Astrocyte of the cerebellum (primary cell): ENCODE data around the gene MAPKAP1.

Experiments
- DNase-seq: peaks from one replicate; pipeline ENCODE4 v3.0.0-alpha.2; 2011; ENCODE audit warnings: low read depth
- H3K4me3 ChIP-seq: 2 replicates; pipeline ENCODE4 v1.5.1; 2011; ENCODE audit warnings: mild to moderate bottlenecking, low read depth, low read length, moderate library complexity
- in situ Hi-C: cut with HindIII; loops from 2 replicates; pipeline ENCODE4 v1.10.0; 2017; ENCODE audit warnings: low sequenced_read_pairs
- TF ChIP-seq, protein P1 (sequence below): IDR thresholded peaks from 2 replicates; pipeline ENCODE4 v1.5.1; 2012; ENCODE audit warnings: low read length, low read depth, moderate library complexity, mild to moderate bottlenecking; ENCODE audit errors: missing control alignments

The MAPKAP1 gene

DNA sequence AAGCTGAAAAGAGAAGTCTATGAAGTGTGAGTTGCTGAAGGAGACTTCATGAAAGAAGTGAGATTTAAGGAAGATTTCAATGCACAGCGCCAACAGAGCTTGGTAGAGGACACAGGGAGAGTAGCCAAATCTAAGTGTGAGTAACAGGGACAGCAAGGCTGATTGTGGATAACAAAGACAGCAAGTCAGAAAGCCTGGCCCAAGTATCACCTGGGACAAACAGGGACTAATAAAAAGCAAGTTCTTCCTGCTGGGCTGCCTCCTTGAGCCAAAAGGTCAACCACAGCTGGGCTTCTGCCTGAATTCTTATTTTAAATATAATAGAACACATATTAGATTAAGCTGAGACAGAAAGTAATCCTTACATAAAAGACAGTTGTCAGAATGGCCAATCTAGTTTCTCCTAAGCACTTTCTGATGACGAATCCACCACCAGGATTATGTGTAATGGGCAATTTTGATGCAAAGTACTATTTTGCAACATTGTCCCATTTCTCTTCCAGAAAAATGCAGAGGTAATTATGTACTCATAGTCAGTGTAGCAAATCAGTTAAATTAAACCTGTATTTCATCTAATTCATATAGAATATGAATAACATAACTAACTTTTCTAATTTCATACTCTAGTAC is 73.8 kb downstream of the MAPKAP1 start:
- no peak overlapping the region for H3K4me3 ChIP-seq
- TF ChIP-seq, protein P1, sequence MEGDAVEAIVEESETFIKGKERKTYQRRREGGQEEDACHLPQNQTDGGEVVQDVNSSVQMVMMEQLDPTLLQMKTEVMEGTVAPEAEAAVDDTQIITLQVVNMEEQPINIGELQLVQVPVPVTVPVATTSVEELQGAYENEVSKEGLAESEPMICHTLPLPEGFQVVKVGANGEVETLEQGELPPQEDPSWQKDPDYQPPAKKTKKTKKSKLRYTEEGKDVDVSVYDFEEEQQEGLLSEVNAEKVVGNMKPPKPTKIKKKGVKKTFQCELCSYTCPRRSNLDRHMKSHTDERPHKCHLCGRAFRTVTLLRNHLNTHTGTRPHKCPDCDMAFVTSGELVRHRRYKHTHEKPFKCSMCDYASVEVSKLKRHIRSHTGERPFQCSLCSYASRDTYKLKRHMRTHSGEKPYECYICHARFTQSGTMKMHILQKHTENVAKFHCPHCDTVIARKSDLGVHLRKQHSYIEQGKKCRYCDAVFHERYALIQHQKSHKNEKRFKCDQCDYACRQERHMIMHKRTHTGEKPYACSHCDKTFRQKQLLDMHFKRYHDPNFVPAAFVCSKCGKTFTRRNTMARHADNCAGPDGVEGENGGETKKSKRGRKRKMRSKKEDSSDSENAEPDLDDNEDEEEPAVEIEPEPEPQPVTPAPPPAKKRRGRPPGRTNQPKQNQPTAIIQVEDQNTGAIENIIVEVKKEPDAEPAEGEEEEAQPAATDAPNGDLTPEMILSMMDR = no peak
- in situ Hi-C loops = no loop called here
- DNase-seq = no peak

DNA sequence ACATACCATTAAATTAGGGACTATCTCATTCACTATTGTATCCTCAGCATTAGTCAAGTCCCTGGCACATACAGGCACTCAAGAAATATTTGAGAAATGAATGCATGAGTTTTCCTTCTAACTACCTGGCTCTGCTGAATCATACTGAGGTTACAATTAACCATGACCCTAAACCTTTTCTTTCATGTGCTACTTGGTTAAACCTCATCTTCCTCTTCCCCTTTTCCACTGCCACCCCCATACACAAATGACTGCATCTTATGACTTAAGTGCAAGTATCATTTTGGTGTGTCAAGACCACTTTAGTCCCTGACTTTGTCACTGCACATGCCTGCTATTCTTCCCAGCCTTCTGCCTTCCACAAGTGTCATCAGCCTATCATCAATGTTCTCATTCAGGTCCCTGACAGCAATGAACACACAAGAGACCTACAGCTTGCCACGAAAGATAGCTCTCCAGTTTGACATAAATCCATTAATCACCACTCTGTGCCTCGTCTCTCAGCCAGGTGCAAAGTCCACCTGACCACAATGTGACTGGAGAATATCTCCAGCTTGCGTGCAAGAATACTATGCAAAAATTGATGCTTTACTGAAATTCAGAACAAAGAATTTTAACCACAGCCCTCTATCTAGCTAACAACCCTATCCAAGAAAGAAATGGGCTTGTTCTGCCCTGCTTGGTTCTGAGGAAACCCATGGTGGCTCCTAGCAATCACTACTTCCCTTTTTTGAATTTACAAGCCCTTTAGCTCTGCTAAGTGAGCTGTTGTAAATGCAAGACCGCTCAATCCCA is 74.5 kb downstream of the MAPKAP1 start:
- DNase-seq = no peak
- H3K4me3 ChIP-seq = no peak overlapping the region
- in situ Hi-C loops = no loop called here
- TF ChIP-seq, protein P1 = no peak

DNA sequence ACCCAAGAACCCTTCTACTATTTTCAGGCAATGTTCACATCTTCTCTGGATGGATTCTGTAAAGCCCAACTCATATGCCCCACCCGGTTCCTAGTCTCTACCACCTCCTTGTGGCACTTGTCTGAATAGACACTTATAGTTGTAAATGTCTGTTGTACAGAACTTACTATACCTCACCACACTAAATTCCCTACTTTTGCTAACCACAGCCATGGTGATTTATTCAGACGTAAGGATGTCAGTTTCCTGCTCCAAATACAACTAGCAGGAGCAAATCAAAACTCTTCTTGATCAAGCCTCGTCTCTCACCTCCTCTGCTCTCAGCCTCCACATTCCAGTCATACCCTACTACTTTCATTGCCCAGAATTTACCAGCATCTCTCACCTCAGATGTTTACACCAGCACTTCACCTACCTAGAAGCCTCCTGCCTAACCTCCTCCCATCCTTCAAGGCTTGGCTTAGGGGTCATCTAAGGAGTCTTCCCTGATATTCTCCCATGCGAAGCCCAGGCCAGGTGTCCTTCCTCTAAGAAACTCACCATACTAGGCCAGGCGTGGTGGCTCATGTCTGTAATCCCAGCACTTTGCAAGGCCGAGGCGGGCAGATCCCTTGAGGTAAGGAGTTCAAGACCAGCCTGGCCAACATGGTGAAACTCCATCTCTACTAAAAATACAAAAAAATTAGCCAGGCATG is 75.5 kb downstream of the MAPKAP1 start:
- H3K4me3 ChIP-seq = no peak overlapping the region

DNA sequence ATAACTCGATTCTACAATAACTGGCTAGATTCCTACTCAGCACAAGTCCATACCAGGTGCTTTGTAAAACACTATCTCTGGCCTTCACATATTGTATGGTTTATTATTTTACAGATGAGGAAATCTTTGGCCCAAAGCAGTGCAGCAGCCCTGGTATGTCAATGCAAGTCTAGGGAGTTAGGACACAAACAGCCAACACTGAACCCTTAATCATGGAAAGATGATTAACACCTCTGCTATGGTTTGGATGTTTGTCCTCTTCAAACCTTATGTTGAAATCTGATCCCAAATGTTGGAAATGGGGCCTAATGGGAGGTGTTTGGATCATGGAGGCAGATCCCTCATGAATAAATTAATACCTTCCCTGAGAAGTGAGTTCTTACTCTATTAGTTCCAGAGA is 76.6 kb downstream of the MAPKAP1 start:
- no peak for DNase-seq
- in situ Hi-C loops = no loop called here

More for the DNA sequence above, 75.5 kb downstream of the MAPKAP1 start:
- DNase-seq = peak; percentile 45
- in situ Hi-C loops = no loop called here
- TF ChIP-seq, protein P1 = peak; percentile 72

DNA sequence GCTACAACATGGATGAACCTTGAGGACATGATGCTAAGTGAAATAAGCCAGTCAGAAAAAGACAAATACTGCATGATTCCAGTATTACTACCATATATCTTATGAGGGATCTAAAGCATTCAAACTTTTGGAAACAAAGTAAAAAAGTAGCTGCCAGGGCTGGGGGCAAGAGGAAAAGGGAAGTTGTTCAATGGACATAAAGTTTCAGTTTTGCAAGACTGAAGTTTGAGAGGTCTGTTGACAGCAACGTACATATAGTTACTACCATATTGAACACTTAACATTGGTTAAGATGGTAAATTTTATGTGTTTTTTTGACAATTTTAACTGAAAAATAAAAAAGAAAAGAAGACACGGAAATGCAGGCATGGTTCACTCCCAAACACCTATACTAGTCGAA is 77.6 kb downstream of the MAPKAP1 start:
- TF ChIP-seq, protein P1 = no peak
- no peak for DNase-seq
- no peak overlapping the region for H3K4me3 ChIP-seq
- in situ Hi-C loops = no loop called here

More for the DNA sequence above, 76.6 kb downstream of the MAPKAP1 start:
- no peak overlapping the region for H3K4me3 ChIP-seq
- TF ChIP-seq, protein P1 = no peak

DNA sequence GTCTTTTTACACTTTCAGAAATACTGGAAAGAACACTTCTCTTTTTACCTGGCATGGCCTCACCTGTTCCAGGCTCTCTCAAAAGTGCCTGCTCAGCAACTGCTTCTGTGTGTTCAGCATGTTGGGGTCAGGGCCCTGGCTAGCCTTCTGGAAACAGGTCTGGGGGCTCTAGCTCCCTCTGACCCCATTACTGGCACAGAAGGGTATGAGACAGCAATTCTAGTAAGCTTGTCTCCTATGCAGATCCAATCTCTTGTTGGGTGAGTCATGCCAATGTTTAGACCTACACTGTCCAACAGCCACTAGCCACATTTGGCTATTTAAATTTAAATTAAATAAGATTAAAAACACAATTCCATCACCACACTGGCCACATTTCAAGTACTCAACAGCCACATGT is 80.8 kb downstream of the MAPKAP1 start:
- H3K4me3 ChIP-seq = no peak overlapping the region
- TF ChIP-seq, protein P1 = no peak
- in situ Hi-C loops = no loop called here
- no peak for DNase-seq
